Measurements from ENCODE around the gene ANKRD11.
A peak's percentile ranks its signal among the peaks of the same experiment; 100 is the strongest.

Gene ANKRD11

DNA sequence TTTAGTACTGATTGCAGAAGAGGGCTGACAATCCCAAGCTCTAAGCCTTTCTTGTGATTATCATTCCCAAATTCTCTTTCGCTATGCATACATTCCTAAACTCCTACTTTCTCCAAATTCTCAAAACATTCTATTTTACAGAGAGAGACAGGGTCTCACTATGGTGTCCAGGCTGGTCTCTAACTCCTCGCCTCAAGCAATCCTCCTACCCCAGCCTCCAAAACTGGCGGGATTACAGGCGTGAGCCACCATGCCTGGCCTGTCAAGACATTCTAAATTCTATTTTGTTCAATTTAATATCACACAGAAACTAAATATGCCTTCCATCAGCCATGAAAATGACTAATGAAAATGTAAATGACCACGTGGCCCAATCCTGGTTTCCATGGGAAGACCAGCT, 39.8 kb downstream of the ANKRD11 start:
- H3K27ac ChIP-seq, result no peak overlapping the region
- TF ChIP-seq ZFX (IDR thresholded peaks at IDR 0.05; ENCODE audit: borderline replicate concordance), result no peak
- TF ChIP-seq, protein P1, sequence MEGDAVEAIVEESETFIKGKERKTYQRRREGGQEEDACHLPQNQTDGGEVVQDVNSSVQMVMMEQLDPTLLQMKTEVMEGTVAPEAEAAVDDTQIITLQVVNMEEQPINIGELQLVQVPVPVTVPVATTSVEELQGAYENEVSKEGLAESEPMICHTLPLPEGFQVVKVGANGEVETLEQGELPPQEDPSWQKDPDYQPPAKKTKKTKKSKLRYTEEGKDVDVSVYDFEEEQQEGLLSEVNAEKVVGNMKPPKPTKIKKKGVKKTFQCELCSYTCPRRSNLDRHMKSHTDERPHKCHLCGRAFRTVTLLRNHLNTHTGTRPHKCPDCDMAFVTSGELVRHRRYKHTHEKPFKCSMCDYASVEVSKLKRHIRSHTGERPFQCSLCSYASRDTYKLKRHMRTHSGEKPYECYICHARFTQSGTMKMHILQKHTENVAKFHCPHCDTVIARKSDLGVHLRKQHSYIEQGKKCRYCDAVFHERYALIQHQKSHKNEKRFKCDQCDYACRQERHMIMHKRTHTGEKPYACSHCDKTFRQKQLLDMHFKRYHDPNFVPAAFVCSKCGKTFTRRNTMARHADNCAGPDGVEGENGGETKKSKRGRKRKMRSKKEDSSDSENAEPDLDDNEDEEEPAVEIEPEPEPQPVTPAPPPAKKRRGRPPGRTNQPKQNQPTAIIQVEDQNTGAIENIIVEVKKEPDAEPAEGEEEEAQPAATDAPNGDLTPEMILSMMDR (IDR thresholded peaks at IDR 0.05), result no peak

DNA sequence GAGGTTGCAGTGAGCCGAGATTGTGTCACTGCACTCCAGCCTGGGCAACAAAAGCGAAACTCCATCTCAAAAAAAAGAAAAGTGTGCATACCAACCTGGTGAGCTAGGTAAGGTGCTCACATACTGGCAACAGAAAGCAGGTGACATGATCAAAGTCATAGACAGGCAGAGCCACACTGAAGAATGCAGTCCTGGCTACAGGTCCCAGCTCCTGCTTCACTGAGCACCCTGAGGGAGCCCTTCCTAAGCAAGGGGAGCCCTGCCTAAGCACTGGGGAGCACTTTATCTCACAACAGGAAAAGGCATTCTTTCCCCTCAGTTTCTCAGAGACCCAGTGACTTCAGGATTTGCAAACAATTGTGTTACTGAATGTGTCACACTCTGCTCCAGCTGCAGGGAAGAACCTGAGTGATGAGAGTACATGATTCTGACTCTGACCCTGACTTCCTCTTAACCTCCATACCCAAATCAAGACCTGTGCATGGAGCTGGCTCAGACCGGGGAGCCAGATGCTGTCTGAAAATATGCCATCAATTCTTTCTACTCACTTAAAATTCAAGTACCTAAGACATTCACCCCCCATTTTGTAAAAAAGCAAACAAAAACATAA, 40.5 kb downstream of the ANKRD11 start:
- TF ChIP-seq, protein P1 (IDR thresholded peaks at IDR 0.05), result no peak
- TF ChIP-seq ZFX (IDR thresholded peaks at IDR 0.05; ENCODE audit: borderline replicate concordance), result no peak
- H3K27ac ChIP-seq, result no peak overlapping the region

DNA sequence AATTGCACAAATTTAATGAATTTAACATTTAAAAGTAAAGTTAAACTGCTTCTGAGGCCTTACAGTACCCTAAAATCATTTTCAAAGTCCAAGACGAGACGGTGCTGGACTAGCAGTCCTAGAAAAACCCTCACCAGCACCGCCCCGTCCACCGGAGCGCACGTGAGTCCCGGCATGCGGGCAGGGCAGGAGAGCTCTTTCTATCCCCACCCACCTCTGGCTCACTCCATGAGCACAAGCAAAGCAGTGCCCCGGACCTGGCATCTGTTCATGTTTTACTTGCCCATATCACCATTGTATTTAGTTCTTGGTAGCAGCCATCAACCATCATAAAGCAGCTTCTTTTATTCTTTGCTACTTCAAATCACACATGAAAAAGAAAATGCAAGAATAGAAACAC, 41.7 kb downstream of the ANKRD11 start:
- TF ChIP-seq ZFX (IDR thresholded peaks at IDR 0.05; ENCODE audit: borderline replicate concordance), result no peak
- TF ChIP-seq, protein P1 (IDR thresholded peaks at IDR 0.05), result no peak
- no peak overlapping the region for H3K27ac ChIP-seq

DNA sequence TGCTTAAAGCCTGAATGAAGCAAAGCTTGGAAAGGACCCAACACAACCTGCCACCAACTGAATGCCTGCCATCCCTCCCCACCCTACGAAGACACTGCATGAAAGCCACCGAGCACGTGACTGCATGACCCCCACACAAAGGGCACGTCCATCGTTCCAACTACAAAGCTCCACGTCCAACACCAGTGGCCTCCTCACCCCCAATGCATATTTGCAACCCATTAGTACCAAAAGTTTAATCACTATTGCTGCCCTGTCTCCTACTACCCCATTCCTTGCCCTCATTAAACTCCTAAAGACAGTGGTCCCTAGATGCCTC, 43.4 kb downstream of the ANKRD11 start:
- TF ChIP-seq ZFX (IDR thresholded peaks at IDR 0.05; ENCODE audit: borderline replicate concordance), result no peak
- TF ChIP-seq, protein P1 (IDR thresholded peaks at IDR 0.05), result no peak
- no peak overlapping the region for H3K27ac ChIP-seq

DNA sequence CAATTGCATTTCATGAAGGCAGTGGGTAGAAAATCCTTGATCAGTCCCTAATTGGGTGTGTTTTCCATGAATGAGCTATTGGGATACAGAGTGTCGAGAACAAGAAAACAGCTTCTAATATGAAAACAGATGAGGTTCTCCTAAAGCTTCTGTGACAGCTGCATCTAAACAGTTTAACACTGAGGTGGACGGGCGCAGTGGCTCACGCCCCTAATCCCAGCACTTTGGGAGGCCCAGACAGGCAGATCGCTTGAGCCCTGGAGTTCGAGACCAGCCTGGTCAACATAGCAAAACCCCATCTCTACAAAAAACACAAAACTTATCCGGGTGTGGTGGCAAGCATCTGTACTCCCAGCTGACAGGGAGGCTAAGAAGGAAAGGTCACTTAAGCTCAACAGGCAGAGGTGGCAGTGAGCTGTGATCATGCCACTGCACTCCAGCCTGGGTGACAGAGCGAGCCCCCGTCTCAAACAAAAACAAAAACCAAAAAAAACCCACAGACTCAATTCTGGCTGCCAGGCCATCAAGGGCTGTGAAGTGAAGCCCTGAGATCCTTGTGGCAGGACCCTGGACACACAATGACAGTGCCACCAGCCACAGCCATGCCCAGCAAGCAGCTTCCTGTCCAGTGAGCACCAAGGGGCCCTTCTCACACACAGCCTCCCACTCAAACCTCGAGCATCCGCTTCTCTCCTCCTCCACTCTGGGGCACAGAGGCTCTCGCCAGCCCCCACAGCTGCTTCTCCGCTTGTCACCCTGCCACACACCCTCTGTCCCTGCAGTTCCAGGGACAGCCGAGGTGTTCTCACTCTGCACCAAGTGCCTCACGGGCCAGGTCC, 44.0 kb downstream of the ANKRD11 start:
- TF ChIP-seq ZFX (IDR thresholded peaks at IDR 0.05; ENCODE audit: borderline replicate concordance), result no peak
- TF ChIP-seq, protein P1 (IDR thresholded peaks at IDR 0.05), result no peak
- H3K27ac ChIP-seq, result no peak overlapping the region

DNA sequence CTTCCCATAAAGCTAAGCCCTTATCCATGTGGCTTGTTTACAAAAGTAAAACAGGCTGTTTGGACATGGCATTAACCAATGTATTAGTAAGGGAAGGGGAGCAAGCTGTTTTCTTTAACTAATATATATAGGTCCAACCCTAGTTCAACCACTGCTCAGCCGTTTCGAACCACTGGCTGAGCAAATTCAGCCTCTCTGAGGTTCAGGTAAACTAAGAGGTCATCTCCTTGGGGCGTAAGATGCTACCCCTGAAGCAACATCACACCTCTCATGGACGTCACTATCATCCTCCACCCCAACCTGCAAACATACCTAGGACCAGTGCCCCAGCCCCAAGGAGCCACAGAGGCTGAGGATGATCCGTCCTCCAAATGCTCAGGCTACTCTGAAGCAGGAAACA, 45.2 kb downstream of the ANKRD11 start:
- TF ChIP-seq, protein P1 (IDR thresholded peaks at IDR 0.05), result no peak
- TF ChIP-seq ZFX (IDR thresholded peaks at IDR 0.05; ENCODE audit: borderline replicate concordance), result no peak
- peak overlapping the region; percentile 67 for H3K27ac ChIP-seq

DNA sequence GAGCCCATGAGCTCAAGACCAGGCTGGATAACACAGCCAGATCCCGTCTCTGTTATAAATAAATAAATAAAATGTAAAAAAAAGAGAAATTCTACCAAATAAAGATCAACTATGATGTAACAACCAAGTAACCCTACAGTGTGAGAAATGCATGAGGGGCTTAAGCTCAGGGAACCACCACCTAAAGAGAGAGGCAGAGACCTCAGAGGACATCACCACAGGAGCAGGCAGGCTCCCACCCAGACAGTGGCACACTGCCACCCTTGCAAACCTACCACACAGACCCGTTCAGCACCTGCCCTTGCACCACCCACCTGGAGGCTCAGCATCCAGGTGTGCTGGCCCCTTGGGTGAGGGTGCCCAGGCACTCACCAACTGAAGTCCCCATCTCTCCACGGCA, 45.6 kb downstream of the ANKRD11 start:
- peak overlapping the region; percentile 67 for H3K27ac ChIP-seq
- TF ChIP-seq ZFX (IDR thresholded peaks at IDR 0.05; ENCODE audit: borderline replicate concordance), result no peak
- TF ChIP-seq, protein P1 (IDR thresholded peaks at IDR 0.05), result no peak

Measured in 22Rv1 (cell line).